Liver (tissue), 9 donors: ENCODE measurements around the gene ZNF831. TPM values are rescaled to one million over a fixed set of nuclear protein-coding genes. Genes with fewer than 3 reads are reported as not detected.

ENCODE experiments used
- DNase-seq: peaks from one replicate; pipeline ENCODE4 v3.0.0-alpha.2; 2017; ENCODE audit warnings: low spot score
- H3K27ac ChIP-seq, 2 donors: one replicate each; pipeline ENCODE4 v1.7.0; 2013; ENCODE audit warnings: inconsistent platforms in 2 of 2, low read length in 2 of 2, control low read depth in 1 of 2, low read depth in 1 of 2, mild to moderate bottlenecking in 1 of 2
- H3K27me3 ChIP-seq, 4 donors: one replicate each; pipeline versions ENCODE4 v1.6.1 to v1.7.0; 2013; ENCODE audit warnings: low read length in 3 of 4, inconsistent platforms in 1 of 4, mild to moderate bottlenecking in 1 of 4, moderate library complexity in 1 of 4; ENCODE audit not compliant: control insufficient read depth in 4 of 4, insufficient read depth in 4 of 4
- H3K36me3 ChIP-seq, 4 donors: one replicate each; pipeline versions ENCODE4 v1.6.1 to v1.7.0; 2013; ENCODE audit warnings: low read length in 3 of 4, mild to moderate bottlenecking in 3 of 4, low read depth in 1 of 4, moderate library complexity in 1 of 4; ENCODE audit not compliant: control insufficient read depth in 4 of 4, insufficient read depth in 3 of 4
- H3K4me1 ChIP-seq, 4 donors: one replicate each; pipeline versions ENCODE4 v1.6.1 to v1.7.0; 2013; ENCODE audit warnings: low read length in 3 of 4, mild to moderate bottlenecking in 3 of 4, moderate library complexity in 1 of 4; ENCODE audit not compliant: control insufficient read depth in 4 of 4, insufficient read depth in 4 of 4
- H3K4me3 ChIP-seq, 3 donors: one replicate each; pipeline versions ENCODE4 v1.6.1 to v1.7.0; 2013; ENCODE audit warnings: low read length in 3 of 3, control low read depth in 1 of 3, low read depth in 1 of 3, mild to moderate bottlenecking in 1 of 3
- H3K9ac ChIP-seq, 2 donors: one replicate each; pipeline ENCODE4 v1.7.0; 2013; ENCODE audit warnings: low read length in 2 of 2, mild to moderate bottlenecking in 2 of 2, moderate library complexity in 2 of 2, control low read depth in 1 of 2, low read depth in 1 of 2
- H3K9me3 ChIP-seq, 4 donors: one replicate each; pipeline versions ENCODE4 v1.6.1 to v1.7.0; 2013; ENCODE audit warnings: low read length in 3 of 4; ENCODE audit not compliant: control insufficient read depth in 4 of 4
- FOXA1 ChIP-seq: IDR thresholded peaks from 2 replicates; pipeline ENCODE4 v1.6.1; 2016; ENCODE audit warnings: antibody characterized with exemption
- FOXA2 ChIP-seq: IDR thresholded peaks from 2 replicates; pipeline ENCODE4 v1.6.1; 2016; ENCODE audit warnings: antibody characterized with exemption
- GABPA ChIP-seq, 2 donors: IDR thresholded peaks in 1 of 2; conservative IDR thresholded peaks in 1 of 2; 2 replicates each; pipeline ENCODE4 v1.6.1; 2016; ENCODE audit warnings: antibody characterized with exemption in 2 of 2, mild to moderate bottlenecking in 1 of 2, moderate library complexity in 1 of 2
- HNF4A ChIP-seq, 2 donors: conservative IDR thresholded peaks; 2 replicates each; pipeline ENCODE4 v1.6.1; 2016; ENCODE audit warnings: antibody characterized with exemption in 2 of 2, mild to moderate bottlenecking in 2 of 2
- JUND ChIP-seq, 2 donors: IDR thresholded peaks; 2 replicates each; pipeline ENCODE4 v1.6.1; 2016; ENCODE audit warnings: antibody characterized with exemption in 2 of 2
- NR2F2 ChIP-seq: IDR thresholded peaks from 2 replicates; pipeline ENCODE4 v1.6.1; 2016; ENCODE audit warnings: antibody characterized with exemption
- RAD21 ChIP-seq, 2 donors: IDR thresholded peaks; 2 replicates each; pipeline ENCODE4 v1.6.1; 2016; ENCODE audit warnings: antibody characterized with exemption in 2 of 2, mild to moderate bottlenecking in 2 of 2
- REST ChIP-seq: IDR thresholded peaks from 2 replicates; pipeline ENCODE4 v1.6.1; 2016; ENCODE audit warnings: antibody characterized with exemption, mild to moderate bottlenecking
- RXRA ChIP-seq, 2 donors: IDR thresholded peaks; 2 replicates each; pipeline ENCODE4 v1.6.1; 2017 to 2018; ENCODE audit warnings: antibody characterized with exemption in 2 of 2, mild to moderate bottlenecking in 1 of 2
- SP1 ChIP-seq: IDR thresholded peaks from 2 replicates; pipeline ENCODE4 v1.6.1; 2018; ENCODE audit warnings: antibody characterized with exemption, mild to moderate bottlenecking
- TAF1 ChIP-seq: conservative IDR thresholded peaks from 2 replicates; pipeline ENCODE4 v1.6.1; 2016; ENCODE audit warnings: antibody characterized with exemption, mild to moderate bottlenecking
- YY1 ChIP-seq: IDR thresholded peaks from 2 replicates; pipeline ENCODE4 v1.6.1; 2016; ENCODE audit warnings: antibody characterized with exemption, mild to moderate bottlenecking
- ZBTB33 ChIP-seq: IDR thresholded peaks from 2 replicates; pipeline ENCODE4 v1.6.1; 2016; ENCODE audit warnings: antibody characterized with exemption
- WGBS: extraction: QIAGEN DNeasy Blood & Tissue Kit; methylation state at CpG from one replicate; pipeline ENCODE4 v1.1.7; 2013; 5-methylcytosine and 5-hydroxymethylcytosine counted together
- polyA plus RNA-seq, 2 donors: library from polyadenylated mRNA; stranded (reverse) in 1 of 2; unstranded in 1 of 2; fragments of 200-250 nt in 1 of 2; fragments of >200 nt in 1 of 2; fragmentation: Nextera tagmentation in 1 of 2; extraction: Ambion mirVana in 1 of 2; gene quantifications; one replicate each; pipeline versions ENCODE4 v1.2.1 to v1.2.3, GENCODE V29; 2013 to 2015
- total RNA-seq, 2 donors: library from RNA; depleted of rRNA; stranded (reverse); fragments of >200 nt; gene quantifications; one replicate each; pipeline ENCODE4 v1.2.3, GENCODE V29; 2014
- TF ChIP-seq, protein P1 (sequence below): fragments of 150-350 bp; IDR thresholded peaks from 2 replicates; pipeline ENCODE4 v1.5.1; 2017; ENCODE audit warnings: improper control_type of control experiment, low read depth, low read length; ENCODE audit not compliant: missing input control
- donor health status: healthy.
- donor health status: healthy.
- donor health status: healthy.
- donor health status: healthy.
- donor health status: healthy.

ZNF831 gene
- total and polyA plus RNA-seq, 4 donors = 0.06 to 0.75 (median 0.13) TPM

- Histone ChIP-seq H3K9me3 (no peaks in the 10 kb centered on the region), H3K27ac (no peak overlapping the region), H3K9ac (no peak overlapping the region), H3K4me3 (no peak overlapping the region), H3K27me3 (peaks cover 0 to 10% (median 3%) of the 10 kb centered on the region in 4 donors), H3K4me1 (no peaks in the 10 kb centered on the region), H3K36me3 (no peaks in the 10 kb centered on the region)
- TF ChIP-seq NR2F2 (no peak), GABPA (IDR thresholded peaks at IDR 0.05 in 1 of 2, conservative IDR thresholded peaks at IDR 0.05 in 1 of 2) (no peak), HNF4A (conservative IDR thresholded peaks at IDR 0.05) (no peak), REST (no peak), FOXA2 (no peak), SP1 (no peak), JUND (IDR thresholded peaks at IDR 0.05) (no peak), FOXA1 (no peak), RAD21 (IDR thresholded peaks at IDR 0.05) (no peak)
- TF ChIP-seq, protein P1, sequence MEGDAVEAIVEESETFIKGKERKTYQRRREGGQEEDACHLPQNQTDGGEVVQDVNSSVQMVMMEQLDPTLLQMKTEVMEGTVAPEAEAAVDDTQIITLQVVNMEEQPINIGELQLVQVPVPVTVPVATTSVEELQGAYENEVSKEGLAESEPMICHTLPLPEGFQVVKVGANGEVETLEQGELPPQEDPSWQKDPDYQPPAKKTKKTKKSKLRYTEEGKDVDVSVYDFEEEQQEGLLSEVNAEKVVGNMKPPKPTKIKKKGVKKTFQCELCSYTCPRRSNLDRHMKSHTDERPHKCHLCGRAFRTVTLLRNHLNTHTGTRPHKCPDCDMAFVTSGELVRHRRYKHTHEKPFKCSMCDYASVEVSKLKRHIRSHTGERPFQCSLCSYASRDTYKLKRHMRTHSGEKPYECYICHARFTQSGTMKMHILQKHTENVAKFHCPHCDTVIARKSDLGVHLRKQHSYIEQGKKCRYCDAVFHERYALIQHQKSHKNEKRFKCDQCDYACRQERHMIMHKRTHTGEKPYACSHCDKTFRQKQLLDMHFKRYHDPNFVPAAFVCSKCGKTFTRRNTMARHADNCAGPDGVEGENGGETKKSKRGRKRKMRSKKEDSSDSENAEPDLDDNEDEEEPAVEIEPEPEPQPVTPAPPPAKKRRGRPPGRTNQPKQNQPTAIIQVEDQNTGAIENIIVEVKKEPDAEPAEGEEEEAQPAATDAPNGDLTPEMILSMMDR = no peak
- WGBS = 56% methylated on average over 11 of the region's 11 CpGs
- no peak for DNase-seq
These were observed 110.2 kb downstream of the ZNF831 start for GRCh38 chr20:59273739-59274357.

- H3K36me3 ChIP-seq = no peaks in the 10 kb centered on the region
These were observed 113.3 kb downstream of the ZNF831 start for GRCh38 chr20:59276938-59277337.

More at GRCh38 chr20:59276938-59277337, 113.3 kb downstream of the ZNF831 start:
- DNase-seq = no peak
- no peaks in the 10 kb centered on the region for H3K9me3 ChIP-seq
- H3K27me3 ChIP-seq = peaks cover 0 to 4% (median 0%) of the 10 kb centered on the region in 4 donors
- TF ChIP-seq RXRA (IDR thresholded peaks at IDR 0.05) = no peak
- no peak for TF ChIP-seq YY1
- TF ChIP-seq, protein P1 = no peak
- no peak for TF ChIP-seq RAD21 (IDR thresholded peaks at IDR 0.05)
- no peak for TF ChIP-seq TAF1
- TF ChIP-seq FOXA1 = no peak
- TF ChIP-seq JUND (IDR thresholded peaks at IDR 0.05) = no peak
- TF ChIP-seq SP1 = no peak
- TF ChIP-seq REST = no peak
- TF ChIP-seq ZBTB33 = no peak
- TF ChIP-seq FOXA2 = no peak
- no peak overlapping the region for H3K4me3 ChIP-seq
- no peak overlapping the region for H3K9ac ChIP-seq
- no peak overlapping the region for H3K27ac ChIP-seq
- no peaks in the 10 kb centered on the region for H3K4me1 ChIP-seq
- WGBS = 58% methylated on average over 5 of the region's 5 CpGs
